CD4-positive, alpha-beta T cell treated with Interleukin-6 at 100 ng/mL for 8 hours (primary cell): Measurements from ENCODE around the gene COBL.

Experiments used
- DNase-seq: peaks from one replicate; pipeline ENCODE4 v3.0.0-alpha.2; 2020; ENCODE audit warnings: mixed read lengths, low spot score

COBL gene, protein sequence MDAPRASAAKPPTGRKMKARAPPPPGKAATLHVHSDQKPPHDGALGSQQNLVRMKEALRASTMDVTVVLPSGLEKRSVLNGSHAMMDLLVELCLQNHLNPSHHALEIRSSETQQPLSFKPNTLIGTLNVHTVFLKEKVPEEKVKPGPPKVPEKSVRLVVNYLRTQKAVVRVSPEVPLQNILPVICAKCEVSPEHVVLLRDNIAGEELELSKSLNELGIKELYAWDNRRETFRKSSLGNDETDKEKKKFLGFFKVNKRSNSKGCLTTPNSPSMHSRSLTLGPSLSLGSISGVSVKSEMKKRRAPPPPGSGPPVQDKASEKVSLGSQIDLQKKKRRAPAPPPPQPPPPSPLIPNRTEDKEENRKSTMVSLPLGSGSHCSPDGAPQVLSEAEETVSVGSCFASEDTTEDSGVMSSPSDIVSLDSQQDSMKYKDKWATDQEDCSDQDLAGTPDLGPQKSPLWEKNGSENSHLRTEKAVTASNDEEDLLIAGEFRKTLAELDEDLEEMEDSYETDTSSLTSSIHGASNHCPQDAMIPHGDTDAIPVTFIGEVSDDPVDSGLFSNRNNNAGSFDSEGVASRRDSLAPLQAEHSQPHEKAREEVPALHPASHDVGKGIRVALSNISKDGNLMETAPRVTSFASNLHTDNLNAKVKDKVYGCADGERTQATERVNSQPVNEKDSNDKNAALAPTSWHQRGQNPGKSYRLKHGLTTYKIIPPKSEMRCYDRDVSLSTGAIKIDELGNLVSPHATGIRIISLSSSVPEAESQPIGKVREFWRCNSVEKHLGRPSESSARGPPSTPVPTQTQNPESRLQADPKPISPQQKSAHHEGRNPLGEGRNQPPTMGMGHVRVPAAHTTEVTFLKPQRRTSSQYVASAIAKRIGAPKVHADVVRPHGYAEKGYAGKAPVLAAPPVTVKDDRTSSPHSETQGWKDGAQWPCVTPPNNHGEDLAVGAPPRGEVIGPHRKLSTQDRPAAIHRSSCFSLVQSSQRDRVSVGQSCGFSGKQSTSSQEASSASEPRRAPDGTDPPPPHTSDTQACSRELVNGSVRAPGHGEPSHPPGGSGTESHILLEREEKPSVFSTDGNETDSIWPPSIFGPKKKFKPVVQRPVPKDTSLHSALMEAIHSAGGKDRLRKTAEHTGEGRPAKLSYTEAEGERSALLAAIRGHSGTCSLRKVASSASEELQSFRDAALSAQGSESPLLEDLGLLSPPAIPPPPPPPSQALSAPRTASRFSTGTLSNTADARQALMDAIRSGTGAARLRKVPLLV

DNA sequence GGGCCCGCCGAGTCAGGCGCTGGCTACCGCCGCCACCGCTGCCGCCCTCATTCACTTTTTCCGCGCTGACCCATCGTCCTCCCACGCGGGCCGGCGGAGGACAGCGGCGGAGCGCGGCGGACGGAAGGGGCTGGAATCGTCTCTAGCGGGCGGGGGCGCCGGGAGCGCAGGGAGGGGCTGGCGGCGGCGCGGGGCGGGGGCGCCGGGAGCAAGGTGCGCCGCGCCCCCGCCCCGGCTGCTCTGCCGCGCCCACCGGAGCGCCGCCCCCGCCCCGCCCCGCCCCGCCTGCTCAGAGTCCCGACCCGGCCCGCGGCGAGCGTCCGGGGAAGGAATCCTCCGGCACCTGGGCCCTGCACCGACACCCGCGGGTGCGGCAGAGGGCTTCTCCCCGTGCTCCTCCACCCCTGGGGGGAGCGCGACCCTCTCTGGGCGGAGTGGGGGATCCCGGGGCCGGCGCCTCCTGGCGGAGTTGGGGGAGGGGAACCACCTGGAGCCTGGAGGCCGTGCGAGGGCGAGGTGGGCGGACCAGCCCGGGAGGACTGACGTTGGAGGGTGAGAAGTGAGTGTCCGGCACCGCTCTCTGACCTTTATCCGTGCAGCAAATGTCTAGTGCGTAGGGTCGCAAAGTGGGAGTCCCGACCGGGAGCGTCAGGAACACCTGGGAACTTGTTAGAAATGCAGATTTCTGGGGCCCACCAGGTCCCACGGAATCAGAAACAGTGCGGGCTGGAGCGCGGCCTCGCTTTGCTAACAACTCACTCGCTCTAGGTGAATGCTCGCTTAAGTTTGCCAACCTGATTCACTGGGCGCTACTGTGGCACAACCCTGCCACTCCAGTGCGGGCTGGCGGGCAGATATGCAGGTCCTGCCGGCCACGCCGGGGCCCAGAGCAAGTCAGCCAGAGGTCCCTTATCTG lies at the start of gene COBL:
Gene COBL (minus strand): TSS at position 144 of the 916 bp plus-strand sequence. CDS start 176 bp downstream, outside the sequence.
- no peak for DNase-seq

DNA sequence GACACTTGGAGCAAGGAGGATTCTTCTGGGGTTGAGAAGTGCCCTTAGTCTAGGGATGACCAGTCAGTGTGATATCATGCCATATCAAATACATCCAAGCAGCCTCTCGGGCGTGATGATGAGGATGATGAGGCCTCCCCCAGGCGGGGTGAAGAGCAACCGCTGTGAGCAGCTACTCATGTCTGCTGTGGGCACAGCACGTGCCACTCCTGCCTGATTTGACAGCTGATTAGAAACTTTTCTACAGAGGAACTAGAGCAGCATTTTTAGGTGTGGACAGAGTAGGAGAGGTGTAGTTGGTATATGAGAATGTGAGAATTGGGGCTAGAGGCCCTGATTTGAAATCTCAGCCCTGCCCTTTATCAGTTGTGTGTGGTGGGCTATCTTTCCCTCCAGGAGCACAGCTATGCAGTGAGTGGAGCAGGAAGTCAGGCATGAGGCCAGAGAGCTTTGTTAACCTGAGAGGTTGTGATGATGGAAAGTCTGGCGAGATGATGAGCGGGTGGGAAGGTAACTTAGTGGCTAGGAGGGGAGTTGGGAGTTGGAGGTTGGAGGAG lies 49.6 kb upstream of the COBL start:
- DNase-seq = no peak

GRCh38 chr7:51357821-51358220 lies 41.2 kb upstream of the COBL start:
- DNase-seq = no peak

GRCh38 chr7:51356849-51357516 lies 40.4 kb upstream of the COBL start:
- no peak for DNase-seq

- no peak for DNase-seq
Measured at GRCh38 chr7:51354897-51355296, 38.3 kb upstream of the COBL start.

DNA sequence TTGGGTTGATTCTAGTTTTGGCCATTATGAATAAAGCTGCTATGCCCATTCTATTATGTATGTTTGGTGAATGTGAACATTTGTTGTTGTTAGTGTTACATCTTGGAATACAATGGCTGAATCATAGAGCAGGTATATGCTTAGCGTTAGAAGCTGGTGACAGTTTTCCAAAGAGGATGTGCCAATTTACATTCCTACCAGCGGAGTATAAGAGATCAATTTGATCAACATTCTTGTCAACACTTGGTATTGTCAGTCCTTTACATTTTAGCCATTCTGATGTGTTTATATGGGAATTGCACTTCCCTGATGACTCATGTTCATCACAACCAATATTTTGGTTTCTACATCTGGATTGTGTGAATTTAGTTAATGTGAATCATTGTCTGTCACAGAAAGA lies 37.8 kb upstream of the COBL start:
- DNase-seq = no peak

GRCh38 chr7:51352174-51353100 lies 35.8 kb upstream of the COBL start:
- no peak for DNase-seq

DNA sequence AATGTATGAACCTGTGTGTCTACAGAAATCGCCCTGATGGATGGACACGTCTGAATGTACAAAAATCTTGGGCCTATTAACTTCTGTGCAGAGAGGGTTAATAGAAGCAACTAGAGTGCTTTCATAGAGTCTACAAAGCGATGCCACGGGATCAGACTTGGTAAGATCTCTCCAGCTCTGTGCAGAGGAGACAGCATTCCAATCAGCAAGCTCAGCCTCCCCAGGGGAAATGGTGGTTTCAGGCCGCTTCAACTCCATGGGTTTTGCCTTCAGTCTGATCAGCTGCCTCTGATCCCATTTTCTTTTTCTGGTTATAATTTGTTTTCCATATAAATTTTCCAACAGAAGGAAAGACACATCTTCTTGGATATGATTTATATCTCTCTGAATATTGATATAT lies 35.1 kb upstream of the COBL start:
- no peak for DNase-seq

DNA sequence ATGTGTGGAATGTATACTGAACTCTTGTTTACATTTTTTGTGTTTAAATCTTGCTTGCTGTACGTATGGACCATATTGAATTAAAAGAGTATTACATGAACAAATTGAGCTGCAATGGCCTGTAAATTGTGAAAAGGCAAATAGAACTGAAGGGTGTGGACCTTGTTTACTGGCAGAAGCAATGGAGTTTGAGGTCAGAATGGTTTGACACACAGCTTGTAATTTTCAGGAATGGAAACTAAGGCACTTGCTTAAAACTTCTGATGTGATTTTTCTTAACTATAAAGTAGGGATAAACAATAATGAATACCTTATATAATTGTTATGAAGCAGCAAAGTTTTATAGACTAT lies 33.9 kb upstream of the COBL start:
- DNase-seq = no peak

GRCh38 chr7:51349820-51350545 lies 33.4 kb upstream of the COBL start:
- DNase-seq = no peak

- no peak for DNase-seq
Measured at GRCh38 chr7:51346126-51346525, 29.5 kb upstream of the COBL start.

- DNase-seq = no peak
Measured at GRCh38 chr7:51344406-51345138, 28.0 kb upstream of the COBL start.

- DNase-seq = no peak
Measured at GRCh38 chr7:51340936-51341335, 24.3 kb upstream of the COBL start.

GRCh38 chr7:51340029-51340838 lies 23.6 kb upstream of the COBL start:
- no peak for DNase-seq

- DNase-seq = no peak
Measured at GRCh38 chr7:51335057-51335456, 18.4 kb upstream of the COBL start.

GRCh38 chr7:51329696-51330263 lies 13.2 kb upstream of the COBL start:
- DNase-seq = no peak

GRCh38 chr7:51328351-51328801 lies 11.8 kb upstream of the COBL start:
- no peak for DNase-seq
